GM23248 (cell line): ENCODE data around the gene BAX.

ENCODE experiments used
- EZH2 ChIP-seq: fragments of 200-600 bp; sonication (generic); IDR thresholded peaks from 2 replicates; pipeline ENCODE4 v1.6.1; 2018; ENCODE audit warnings: antibody characterized with exemption, mild to moderate bottlenecking; ENCODE audit not compliant: insufficient read depth, poor library complexity, severe bottlenecking
- EZH2phosphoT487 ChIP-seq: fragments of 200-600 bp; sonication (generic); IDR thresholded peaks from 2 replicates; pipeline ENCODE4 v1.6.1; 2018; ENCODE audit warnings: antibody characterized with exemption, moderate library complexity, mild to moderate bottlenecking, low read depth; ENCODE audit not compliant: insufficient read depth

DNA sequence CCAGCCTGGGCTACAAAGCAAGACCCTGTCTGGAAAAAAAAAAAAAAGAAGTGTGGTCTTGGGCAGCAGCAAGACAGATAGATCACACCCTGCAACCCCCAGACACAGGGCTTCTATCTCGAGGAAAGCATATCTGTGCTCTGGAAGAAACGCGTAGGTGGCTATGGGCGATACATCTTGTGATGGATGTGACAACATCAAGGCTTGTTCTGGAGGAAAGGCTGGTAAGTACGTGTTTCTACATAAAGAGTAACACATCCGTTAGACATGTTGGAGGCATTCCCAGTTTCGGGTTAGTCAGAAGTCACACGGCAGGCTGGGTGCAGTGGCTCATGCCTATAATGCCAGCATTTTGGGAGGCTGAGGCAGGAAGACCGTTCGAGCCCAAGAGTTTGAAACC lies 27.8 kb upstream of the BAX start:
- TF ChIP-seq EZH2: no peak
- no peak for TF ChIP-seq EZH2phosphoT487
